Skin of body (tissue), 2 donors: ENCODE results near the gene HSH2D. TPM values are rescaled to one million over a fixed set of nuclear protein-coding genes. Genes with fewer than 3 reads are reported as not detected.

Source experiments
- DNase-seq: peaks from one replicate; lab custom pipeline; 2025; lab: John Stamatoyannopoulos, UW
- total RNA-seq: library from RNA; depleted of rRNA; stranded (reverse); fragments of >200 nt; gene quantifications from one replicate; pipeline ENCODE4 v1.2.3, GENCODE V29; 2014

Gene HSH2D
- total RNA-seq, 1 donor from 2014 or later = 0.79 TPM

- DNase-seq = no peak
These were observed 47.9 kb downstream of the HSH2D start for GRCh38 chr19:16191216-16191908.

DNA sequence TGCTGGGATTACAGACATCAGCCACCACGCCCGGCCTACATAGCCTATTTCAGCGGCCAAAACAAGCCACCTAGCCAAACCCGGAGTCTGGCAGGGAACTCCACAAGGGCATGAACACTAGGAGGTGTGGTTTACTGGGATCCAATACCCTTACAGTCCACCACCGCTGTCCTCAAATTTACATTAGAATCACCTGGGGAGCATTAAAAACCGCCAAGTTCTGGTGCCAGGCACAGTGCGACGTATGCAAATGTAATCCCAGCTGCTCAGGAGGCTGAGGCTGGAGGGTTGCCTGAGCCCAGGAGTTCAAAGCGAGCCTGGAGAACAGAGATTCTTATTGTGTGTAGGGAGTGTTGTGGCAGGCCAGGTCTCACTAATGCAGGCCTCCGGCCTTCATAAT, 50.0 kb downstream of the HSH2D start:
- no peak for DNase-seq

DNA sequence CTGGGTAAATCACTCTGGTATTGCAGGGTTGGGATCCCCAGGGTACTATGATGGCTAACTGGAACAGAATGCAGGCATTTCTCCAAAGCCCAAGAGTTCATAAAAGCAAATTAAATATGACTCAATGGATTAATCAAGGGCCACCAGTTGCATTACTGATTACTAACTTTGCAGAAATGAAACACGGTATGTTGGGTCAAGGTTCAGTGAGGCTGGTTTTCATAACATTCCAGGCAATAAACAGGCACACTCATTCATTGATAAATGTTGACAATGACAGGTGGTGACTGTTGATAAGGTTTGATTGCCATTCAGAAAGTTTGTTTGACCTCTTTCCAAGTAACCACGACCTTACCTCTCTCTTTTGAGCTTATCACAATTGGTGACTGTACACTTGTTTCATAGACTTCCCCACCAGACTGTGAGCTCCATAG, 53.7 kb downstream of the HSH2D start:
- DNase-seq = no peak

- peak; percentile 90 for DNase-seq
These were observed 54.3 kb downstream of the HSH2D start, which contains the start of gene AP1M1 for GRCh38 chr19:16197622-16198369. TSS of gene AP1M1 (plus strand) at chr19:16197911. CDS start at chr19:16198027, 116 bp downstream.

DNA sequence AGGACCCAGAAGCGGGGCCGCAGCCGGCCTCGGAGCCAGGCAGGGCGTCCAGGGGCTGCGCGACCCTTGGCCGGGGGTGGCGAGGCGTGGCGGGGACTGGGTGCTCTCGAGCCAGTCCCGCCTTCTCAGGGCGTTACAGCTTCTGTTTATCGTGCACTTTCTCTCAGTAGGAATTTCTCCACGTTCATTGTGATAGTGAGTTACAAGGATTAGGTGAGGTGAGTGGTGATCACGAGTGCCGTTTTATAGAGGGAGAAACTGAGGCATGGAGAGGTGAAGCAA, 54.8 kb downstream of the HSH2D start:
- DNase-seq = no peak

DNA sequence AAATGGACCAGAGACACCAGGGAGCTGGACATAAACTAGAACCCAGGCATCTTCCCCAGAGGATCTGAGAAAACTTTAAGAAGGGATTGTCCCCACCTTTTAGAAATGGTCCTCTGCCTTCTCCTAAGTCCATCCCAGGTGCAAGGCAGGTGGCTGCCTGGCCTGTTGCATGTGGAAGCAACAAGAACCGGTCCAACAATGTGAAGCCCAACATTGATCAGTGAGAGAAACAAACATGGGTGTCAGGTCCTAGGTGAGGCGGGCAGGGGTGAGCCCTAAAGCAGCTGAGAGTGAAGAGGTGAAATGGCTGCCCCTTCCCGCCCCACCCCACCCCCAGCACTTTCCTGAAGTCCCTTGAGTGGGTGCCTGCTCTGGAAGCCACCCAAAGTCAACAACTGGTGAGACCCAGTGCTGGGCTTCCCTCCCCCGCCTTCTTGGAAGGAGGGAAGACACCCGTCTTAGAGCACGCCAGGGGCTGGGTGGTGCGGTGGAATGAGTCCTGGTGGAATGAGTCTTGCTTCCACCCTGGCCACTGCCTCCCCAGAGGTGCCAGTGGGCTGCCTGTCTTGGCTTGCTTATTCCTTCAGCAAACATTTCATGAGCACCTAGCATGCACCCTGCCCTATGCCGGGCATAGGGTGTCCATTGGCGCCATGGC, 55.9 kb downstream of the HSH2D start:
- DNase-seq = no peak

GRCh38 chr19:16200038-16201010, 56.8 kb downstream of the HSH2D start:
- DNase-seq = no peak

- no peak for DNase-seq
These were observed 57.5 kb downstream of the HSH2D start for GRCh38 chr19:16201011-16201391.

DNA sequence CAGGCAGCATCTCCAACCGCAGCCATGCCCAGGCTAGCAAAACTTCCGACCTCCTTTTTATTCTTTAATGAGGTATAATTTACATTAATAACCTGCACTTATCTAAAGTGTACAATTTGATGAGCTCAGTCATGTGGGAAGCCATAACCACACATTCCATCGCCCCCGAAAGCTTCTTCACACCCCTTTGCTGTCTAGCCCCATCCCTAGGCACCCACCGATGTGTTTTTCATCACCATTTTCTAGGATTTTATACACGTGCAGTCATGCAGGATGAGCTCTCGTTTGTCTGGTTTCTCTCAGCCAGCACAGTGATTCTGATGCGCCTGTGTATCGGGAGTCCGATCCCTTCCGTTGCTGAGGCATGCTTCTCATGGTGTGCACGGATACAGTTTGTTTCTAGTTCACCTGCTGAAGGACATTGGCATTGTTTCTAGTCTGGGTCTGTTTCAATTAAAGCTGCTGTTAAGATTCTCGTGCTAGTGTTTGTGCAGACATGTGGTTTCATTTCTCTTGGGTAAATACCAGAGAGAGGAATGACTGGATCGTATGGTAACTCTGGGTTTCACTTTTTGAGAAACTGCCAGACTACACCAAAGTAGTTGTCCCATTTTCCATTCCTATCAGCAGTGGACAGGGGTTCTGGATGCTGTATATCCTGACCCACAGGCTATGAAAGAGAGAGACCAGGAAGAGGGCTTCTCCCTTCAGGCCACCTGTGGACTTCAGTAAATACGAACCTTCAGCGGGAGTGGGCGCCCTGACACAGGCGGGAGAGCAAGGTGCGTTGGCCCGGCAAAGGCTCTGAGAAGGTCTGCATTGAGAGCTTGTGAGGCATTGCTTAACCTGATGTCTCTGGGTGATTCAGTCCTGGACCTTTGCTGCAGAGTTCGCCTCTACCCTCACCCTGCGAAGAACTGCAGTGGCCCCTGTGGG, 59.1 kb downstream of the HSH2D start:
- no peak for DNase-seq

- no peak for DNase-seq
These were observed 59.9 kb downstream of the HSH2D start for GRCh38 chr19:16203256-16204004.

DNA sequence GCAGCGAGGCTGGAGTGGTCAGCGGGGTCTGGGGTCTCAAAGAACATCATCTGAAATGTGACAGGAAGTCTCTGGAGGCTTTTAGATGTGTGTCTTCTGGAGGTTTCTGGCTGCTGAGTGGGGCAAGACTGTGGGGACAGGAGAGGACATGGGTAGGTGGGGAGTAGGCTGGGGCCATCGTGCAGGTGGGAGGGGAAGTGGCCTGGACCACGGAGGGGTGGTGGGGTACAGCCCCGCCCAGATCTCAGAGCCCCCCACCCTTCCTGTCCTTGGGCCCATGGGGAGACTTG, 60.5 kb downstream of the HSH2D start:
- no peak for DNase-seq

- DNase-seq = no peak
These were observed 61.9 kb downstream of the HSH2D start for GRCh38 chr19:16205205-16206045.

GRCh38 chr19:16206046-16206605, 62.6 kb downstream of the HSH2D start:
- no peak for DNase-seq

- DNase-seq = no peak
These were observed 63.2 kb downstream of the HSH2D start for GRCh38 chr19:16206637-16207036.

- DNase-seq = no peak
These were observed 63.6 kb downstream of the HSH2D start for GRCh38 chr19:16207063-16207462.

DNA sequence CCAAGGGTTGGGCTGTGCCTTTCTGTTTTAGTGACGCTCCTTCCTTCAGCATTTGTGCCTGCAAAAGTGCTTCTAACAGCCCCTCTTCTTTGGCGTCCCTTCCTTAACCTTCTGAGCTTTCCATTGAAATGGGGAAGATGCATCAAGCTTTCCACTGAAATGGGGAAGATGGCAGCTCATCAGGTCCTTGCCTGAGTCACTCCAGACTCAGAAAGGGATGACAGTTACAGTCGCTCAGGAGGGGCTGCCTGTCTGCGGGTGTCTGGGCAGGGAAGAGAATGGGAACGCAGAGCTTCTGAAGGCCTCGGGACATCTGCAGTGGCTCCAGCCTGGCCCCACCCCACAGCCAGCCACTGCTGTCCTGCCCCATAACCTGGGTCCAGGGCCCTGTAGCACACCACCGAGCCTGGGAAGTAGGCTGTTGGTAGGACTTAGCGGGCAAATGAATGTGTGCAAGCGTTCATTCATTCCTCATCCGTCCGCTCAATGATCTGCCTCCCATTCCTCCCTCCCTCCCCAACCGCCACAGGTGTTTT, 64.1 kb downstream of the HSH2D start:
- no peak for DNase-seq
